Panc1 (cell line): ENCODE data around the gene BTC. TPM values are rescaled to one million over a fixed set of nuclear protein-coding genes. Genes with fewer than 3 reads are reported as not detected.

Experiments
- ATAC-seq: fragments of 200-7000 bp; cut with Tn5 transposase; 2 replicates; pipeline ENCODE4 v1.9.1; 2020; ENCODE audit warnings: mild to moderate bottlenecking, moderate library complexity
- BruUV-seq: library from RNA; stranded (reverse); fragments of 400-500 nt; replicated peaks from 2 replicates; lab custom pipeline; 2021; lab: Mats Ljungman, UMichigan
- CTCF ChIA-PET: fragments of 300-600 bp; sonication (Branson Sonifier 250); formaldehyde crosslinking; loops from one replicate; lab custom pipeline; 2022; ENCODE audit warnings: antibody characterized with exemption; lab: Charles Lee
- POLR2A ChIA-PET: fragments of 300-600 bp; sonication (Branson Sonifier 250); formaldehyde crosslinking; loops from one replicate; lab custom pipeline; 2022; ENCODE audit warnings: antibody characterized with exemption; lab: Charles Lee
- DNase-seq: peaks from one replicate; pipeline ENCODE4 v3.0.0-alpha.2; 2010; ENCODE audit warnings: low read depth, low spot score
- H3K27ac ChIP-seq: 2 replicates; pipeline ENCODE4 v1.5.1; 2011; ENCODE audit warnings: mild to moderate bottlenecking, low read length, inconsistent platforms
- H3K27me3 ChIP-seq: fragments of 200-500 bp; sonication (Bioruptor generic); 2 replicates; pipeline ENCODE4 v1.6.0; 2014; ENCODE audit warnings: low read length, inconsistent platforms; ENCODE audit not compliant: control insufficient read depth, insufficient read depth
- H3K36me3 ChIP-seq: fragments of 200-500 bp; sonication (Bioruptor generic); 2 replicates; pipeline ENCODE4 v1.5.1; 2014; ENCODE audit warnings: inconsistent platforms, mild to moderate bottlenecking, low read length, moderate library complexity; ENCODE audit not compliant: control insufficient read depth, insufficient read depth
- H3K4me1 ChIP-seq: 2 replicates; pipeline ENCODE4 v1.5.1; 2011; ENCODE audit warnings: inconsistent platforms, mild to moderate bottlenecking, low read length, moderate library complexity; ENCODE audit not compliant: control insufficient read depth, insufficient read depth
- H3K4me3 ChIP-seq, 2 experiments: 2 replicates each; pipeline ENCODE4 v1.5.1; 2011 to 2012; ENCODE audit warnings: low read depth in 2 of 2, low read length in 2 of 2, mild to moderate bottlenecking in 2 of 2, inconsistent platforms in 1 of 2, moderate library complexity in 1 of 2
- H3K9me3 ChIP-seq: fragments of 200-500 bp; sonication (Bioruptor generic); 2 replicates; pipeline ENCODE4 v1.5.1; 2014; ENCODE audit warnings: low read depth, mild to moderate bottlenecking, inconsistent platforms, low read length, moderate library complexity; ENCODE audit not compliant: control insufficient read depth, insufficient read depth
- CTCF ChIP-seq: fragments of 450-650 bp; IDR thresholded peaks from 2 replicates; pipeline ENCODE4 v1.5.1; 2017; ENCODE audit warnings: mild to moderate bottlenecking
- POLR2AphosphoS5 ChIP-seq: IDR thresholded peaks from 2 replicates; pipeline ENCODE4 v1.6.1; 2012; ENCODE audit warnings: mild to moderate bottlenecking, low read depth, low read length, moderate library complexity
- REST ChIP-seq, 2 experiments: IDR thresholded peaks; 2 replicates each; pipeline ENCODE4 v1.6.1; 2011 to 2012; ENCODE audit warnings: low read depth in 2 of 2, control low read depth in 1 of 2, low read length in 1 of 2, mild to moderate bottlenecking in 1 of 2, moderate library complexity in 1 of 2; ENCODE audit not compliant: insufficient read depth in 1 of 2
- SIN3A ChIP-seq: IDR thresholded peaks from 2 replicates; pipeline ENCODE4 v1.6.1; 2012; ENCODE audit warnings: low read depth, mild to moderate bottlenecking, low read length, moderate library complexity, borderline replicate concordance; ENCODE audit not compliant: insufficient read depth
- TCF7L2 ChIP-seq: IDR thresholded peaks from 2 replicates; pipeline ENCODE4 v1.6.1; 2011; ENCODE audit warnings: mild to moderate bottlenecking, low read depth, low read length, inconsistent platforms
- in situ Hi-C: cut with HindIII; loops from 2 replicates; pipeline ENCODE4 v1.10.0; 2016; ENCODE audit warnings: low sequenced_read_pairs, low pct_unique_long_range_greater_than_20kb
- intact Hi-C: fragments of 100-400 bp; cut with micrococcal nuclease; formaldehyde crosslinking; loops from one replicate; pipeline ENCODE4 v1.10.0; 2022; ENCODE audit not compliant: unreplicated experiment
- total RNA-seq: library from RNA; stranded (reverse); gene quantifications from one replicate; pipeline ENCODE4 v1.2.1, GENCODE V29; 2021; ENCODE audit not compliant: unreplicated experiment

Gene BTC
- total RNA-seq, 1 experiment from 2014 or later = 0.08 TPM

GRCh38 chr4:74790652-74791051 lies 3.7 kb downstream of the BTC start:
- TF ChIP-seq REST (IDR thresholded peaks at IDR 0.05; ENCODE audit: insufficient read depth in 1 of 2, low read depth in 2 of 2, low read length in 1 of 2) = no peak
- no peak for TF ChIP-seq TCF7L2
- TF ChIP-seq CTCF = no peak
- no peak for TF ChIP-seq POLR2AphosphoS5
- no peak for TF ChIP-seq SIN3A
- BruUV-seq = no TSS peak
- DNase-seq (no peak), ATAC-seq (no peak)
- ChIA-PET CTCF (no interaction called here), POLR2A (no interaction called here)
- no peaks in the 10 kb centered on the region for H3K4me1 ChIP-seq
- peaks cover 14% of the 10 kb centered on the region for H3K27me3 ChIP-seq
- no peak overlapping the region for H3K27ac ChIP-seq
- no peaks in the 10 kb centered on the region for H3K9me3 ChIP-seq
- H3K4me3 ChIP-seq = no peak overlapping the region
- no peaks in the 10 kb centered on the region; the same call in 1 of the 2 replicates for H3K36me3 ChIP-seq
- in situ Hi-C loops = no loop called here
- intact Hi-C loops = no loop called here

- no peak for ATAC-seq
- in situ Hi-C loops = no loop called here
- no peak for TF ChIP-seq TCF7L2
- TF ChIP-seq REST (IDR thresholded peaks at IDR 0.05; ENCODE audit: insufficient read depth in 1 of 2, low read depth in 2 of 2, low read length in 1 of 2) = no peak
- TF ChIP-seq SIN3A = no peak
- no peak for TF ChIP-seq CTCF
- TF ChIP-seq POLR2AphosphoS5 = no peak
- Histone ChIP-seq H3K9me3 (no peaks in the 10 kb centered on the region), H3K4me3 (no peak overlapping the region), H3K27ac (no peak overlapping the region), H3K4me1 (no peaks in the 10 kb centered on the region), H3K27me3 (peaks cover 8% of the 10 kb centered on the region), H3K36me3 (no peaks in the 10 kb centered on the region; the same call in 1 of the 2 replicates)
- ChIA-PET POLR2A (no interaction called here), CTCF (no interaction called here)
- intact Hi-C loops = no loop called here
- no peak for DNase-seq
- no TSS peak for BruUV-seq
These were observed 4.8 kb downstream of the BTC start for GRCh38 chr4:74789518-74789917.
